ENCODE data around the gene MOB1B.

DNA sequence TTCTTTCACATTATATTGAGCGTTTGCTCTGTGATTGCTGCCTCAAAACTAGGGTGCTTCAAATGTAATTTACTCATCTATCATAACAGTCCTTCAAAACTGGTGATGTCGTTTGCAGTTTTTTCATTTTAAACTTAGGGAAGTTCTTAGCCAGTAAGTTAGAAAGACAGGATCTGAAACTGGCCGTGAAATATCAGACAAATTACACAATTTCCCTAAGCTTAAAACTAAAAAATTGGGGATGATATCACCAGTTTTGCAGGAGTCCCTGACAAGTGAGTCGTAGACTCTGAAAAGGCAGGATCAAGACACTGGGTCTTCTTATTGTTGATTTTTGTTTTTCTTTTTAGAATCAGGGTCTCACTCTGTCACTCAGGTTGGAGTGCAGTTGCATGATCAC, 44.8 kb downstream of the MOB1B start:
- TF ChIP-seq EZH2phosphoT487 (IDR thresholded peaks at IDR 0.05; ENCODE audit: low read length): no peak
- TF ChIP-seq, protein P1, sequence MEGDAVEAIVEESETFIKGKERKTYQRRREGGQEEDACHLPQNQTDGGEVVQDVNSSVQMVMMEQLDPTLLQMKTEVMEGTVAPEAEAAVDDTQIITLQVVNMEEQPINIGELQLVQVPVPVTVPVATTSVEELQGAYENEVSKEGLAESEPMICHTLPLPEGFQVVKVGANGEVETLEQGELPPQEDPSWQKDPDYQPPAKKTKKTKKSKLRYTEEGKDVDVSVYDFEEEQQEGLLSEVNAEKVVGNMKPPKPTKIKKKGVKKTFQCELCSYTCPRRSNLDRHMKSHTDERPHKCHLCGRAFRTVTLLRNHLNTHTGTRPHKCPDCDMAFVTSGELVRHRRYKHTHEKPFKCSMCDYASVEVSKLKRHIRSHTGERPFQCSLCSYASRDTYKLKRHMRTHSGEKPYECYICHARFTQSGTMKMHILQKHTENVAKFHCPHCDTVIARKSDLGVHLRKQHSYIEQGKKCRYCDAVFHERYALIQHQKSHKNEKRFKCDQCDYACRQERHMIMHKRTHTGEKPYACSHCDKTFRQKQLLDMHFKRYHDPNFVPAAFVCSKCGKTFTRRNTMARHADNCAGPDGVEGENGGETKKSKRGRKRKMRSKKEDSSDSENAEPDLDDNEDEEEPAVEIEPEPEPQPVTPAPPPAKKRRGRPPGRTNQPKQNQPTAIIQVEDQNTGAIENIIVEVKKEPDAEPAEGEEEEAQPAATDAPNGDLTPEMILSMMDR (IDR thresholded peaks at IDR 0.05; ENCODE audit: low read length): no peak

All from MM.1S (cell line).